ENCODE data around the gene IGSF3. TPM values are rescaled to one million over a fixed set of nuclear protein-coding genes. Genes with fewer than 3 reads are reported as not detected.

Gene IGSF3
- total and polyA plus RNA-seq, 2 of the 13 experiments (the other 11 are each of a cell fraction or from before 2014, with no cell fraction given): 0.11 to 0.16 TPM

DNA sequence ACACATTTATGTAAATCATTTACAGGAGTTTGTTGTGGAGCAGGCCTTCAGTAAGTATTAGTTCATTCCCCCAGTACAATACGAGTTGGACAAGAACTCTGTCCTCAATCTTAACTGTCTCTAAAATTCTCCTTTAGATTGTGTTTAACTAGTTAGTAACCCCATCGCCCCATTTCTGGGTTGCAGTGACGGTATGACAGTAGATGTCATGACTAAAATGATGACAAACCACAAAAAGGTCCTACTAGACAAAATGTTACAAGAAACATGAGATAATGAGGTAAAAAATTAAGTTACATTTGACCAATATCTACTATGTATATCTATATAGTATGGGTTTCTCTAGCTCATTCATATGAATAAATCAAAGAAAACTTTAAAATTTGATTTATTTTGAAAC is 137.9 kb downstream of the IGSF3 start (continued):
- TF ChIP-seq HOXD1 (CRISPR knock-in tag; IDR thresholded peaks at IDR 0.05) (no peak), HIC2 (CRISPR knock-in tag; IDR thresholded peaks at IDR 0.05; ENCODE audit: low read depth) (no peak), RFXANK (CRISPR knock-in tag; IDR thresholded peaks at IDR 0.05) (no peak), HOXA7 (CRISPR knock-in tag; IDR thresholded peaks at IDR 0.05) (no peak), ZNF550 (CRISPR knock-in tag; IDR thresholded peaks at IDR 0.05; ENCODE audit: borderline replicate concordance) (no peak), WIZ (CRISPR knock-in tag; IDR thresholded peaks at IDR 0.05) (no peak), HNF4A (CRISPR knock-in tag; IDR thresholded peaks at IDR 0.05) (no peak), ZNF281 (CRISPR knock-in tag; IDR thresholded peaks at IDR 0.05; ENCODE audit: borderline replicate concordance) (no peak), ZNF510 (CRISPR knock-in tag; IDR thresholded peaks at IDR 0.05; ENCODE audit: low read depth) (no peak), MBD4 (IDR thresholded peaks at IDR 0.05; ENCODE audit: borderline replicate concordance, low read length) (no peak), MXD3 (CRISPR knock-in tag; IDR thresholded peaks at IDR 0.05) (no peak), ZFP41 (CRISPR knock-in tag; IDR thresholded peaks at IDR 0.05; ENCODE audit: borderline replicate concordance) (no peak), SETDB1 (CRISPR knock-in tag; IDR thresholded peaks at IDR 0.05; ENCODE audit: borderline replicate concordance) (no peak)
- TF ChIP-seq, protein P1, sequence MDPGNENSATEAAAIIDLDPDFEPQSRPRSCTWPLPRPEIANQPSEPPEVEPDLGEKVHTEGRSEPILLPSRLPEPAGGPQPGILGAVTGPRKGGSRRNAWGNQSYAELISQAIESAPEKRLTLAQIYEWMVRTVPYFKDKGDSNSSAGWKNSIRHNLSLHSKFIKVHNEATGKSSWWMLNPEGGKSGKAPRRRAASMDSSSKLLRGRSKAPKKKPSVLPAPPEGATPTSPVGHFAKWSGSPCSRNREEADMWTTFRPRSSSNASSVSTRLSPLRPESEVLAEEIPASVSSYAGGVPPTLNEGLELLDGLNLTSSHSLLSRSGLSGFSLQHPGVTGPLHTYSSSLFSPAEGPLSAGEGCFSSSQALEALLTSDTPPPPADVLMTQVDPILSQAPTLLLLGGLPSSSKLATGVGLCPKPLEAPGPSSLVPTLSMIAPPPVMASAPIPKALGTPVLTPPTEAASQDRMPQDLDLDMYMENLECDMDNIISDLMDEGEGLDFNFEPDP (CRISPR knock-in tag; conservative IDR thresholded peaks at IDR 0.05): no peak
